RWPE1 (cell line): ENCODE data around the gene COL21A1.
"Not testable (repeated sequence)": the region's sequence is repeated elsewhere in the genome, so short reads cannot be mapped to it uniquely, and the experiment has no call there.

ENCODE experiments used
- CTCF ChIA-PET: fragments of 350-600 bp; sonication (Branson Sonifier 250); formaldehyde crosslinking; extraction: SDS; loops from one replicate; lab custom pipeline; 2021; lab: Yijun Ruan, JAX
- POLR2A ChIA-PET: fragments of 400-600 bp; formaldehyde crosslinking; extraction: SDS; loops from one replicate; lab custom pipeline; 2020; ENCODE audit warnings: antibody characterized with exemption; ENCODE audit not compliant: low non-redundant PET; lab: Yijun Ruan, JAX
- DNase-seq: peaks from one replicate; pipeline ENCODE4 v3.0.0; 2012; ENCODE audit warnings: low spot score
- H3K27ac ChIP-seq: fragments of 450-650 bp; 2 replicates; pipeline ENCODE4 v1.5.1; 2017
- CTCF ChIP-seq: fragments of 450-650 bp; conservative IDR thresholded peaks from 2 replicates; pipeline ENCODE4 v1.5.1; 2017; ENCODE audit warnings: low read depth, mild to moderate bottlenecking

COL21A1 gene

GRCh38 chr6:56022678-56023077 lies 224.7 kb downstream of the COL21A1 start:
- no peak for TF ChIP-seq CTCF
- no peak overlapping the region for H3K27ac ChIP-seq
- DNase-seq, result no peak
- ChIA-PET CTCF (no interaction called here), POLR2A (no interaction called here)

GRCh38 chr6:56021943-56022342 lies 225.4 kb downstream of the COL21A1 start:
- ChIA-PET POLR2A (no interaction called here), CTCF (no interaction called here)
- DNase-seq, result no peak
- no peak overlapping the region for H3K27ac ChIP-seq
- no peak for TF ChIP-seq CTCF

GRCh38 chr6:56019973-56020372 lies 227.4 kb downstream of the COL21A1 start:
- ChIA-PET CTCF (no interaction called here), POLR2A (no interaction called here)
- DNase-seq, result no peak
- no peak for TF ChIP-seq CTCF
- H3K27ac ChIP-seq, result no peak overlapping the region

- TF ChIP-seq CTCF, result no peak
- no peak for DNase-seq
- H3K27ac ChIP-seq, result no peak overlapping the region
- ChIA-PET POLR2A (no interaction called here), CTCF (no interaction called here)
Measured at GRCh38 chr6:56017198-56017597, 230.2 kb downstream of the COL21A1 start.

- POLR2A ChIA-PET, CTCF ChIA-PET, DNase-seq, H3K27ac ChIP-seq: not testable (repeated sequence)
Measured at GRCh38 chr6:56014039-56014438, 233.3 kb downstream of the COL21A1 start.

- no peak for DNase-seq
- TF ChIP-seq CTCF, result no peak
- H3K27ac ChIP-seq, result no peak overlapping the region
- ChIA-PET POLR2A (no interaction called here), CTCF (interaction anchor here (0.7 kb wide), 1 partner anchor 287 kb away, joined by 4 read pairs; no protein-coding TSS in a partner anchor)
Measured at GRCh38 chr6:56009636-56010035, 237.7 kb downstream of the COL21A1 start.
